Endometrium (tissue), 2 donors: Measurements from ENCODE around the gene RNF187.

ENCODE experiments used
- FAIRE-seq: peaks from 2 replicates; lab custom pipeline; 2012; peaks lifted over from hg19 to GRCh38; lab: Jason Lieb, UNC
- donor health status: control.
- donor health status: control.

The RNF187 gene

DNA sequence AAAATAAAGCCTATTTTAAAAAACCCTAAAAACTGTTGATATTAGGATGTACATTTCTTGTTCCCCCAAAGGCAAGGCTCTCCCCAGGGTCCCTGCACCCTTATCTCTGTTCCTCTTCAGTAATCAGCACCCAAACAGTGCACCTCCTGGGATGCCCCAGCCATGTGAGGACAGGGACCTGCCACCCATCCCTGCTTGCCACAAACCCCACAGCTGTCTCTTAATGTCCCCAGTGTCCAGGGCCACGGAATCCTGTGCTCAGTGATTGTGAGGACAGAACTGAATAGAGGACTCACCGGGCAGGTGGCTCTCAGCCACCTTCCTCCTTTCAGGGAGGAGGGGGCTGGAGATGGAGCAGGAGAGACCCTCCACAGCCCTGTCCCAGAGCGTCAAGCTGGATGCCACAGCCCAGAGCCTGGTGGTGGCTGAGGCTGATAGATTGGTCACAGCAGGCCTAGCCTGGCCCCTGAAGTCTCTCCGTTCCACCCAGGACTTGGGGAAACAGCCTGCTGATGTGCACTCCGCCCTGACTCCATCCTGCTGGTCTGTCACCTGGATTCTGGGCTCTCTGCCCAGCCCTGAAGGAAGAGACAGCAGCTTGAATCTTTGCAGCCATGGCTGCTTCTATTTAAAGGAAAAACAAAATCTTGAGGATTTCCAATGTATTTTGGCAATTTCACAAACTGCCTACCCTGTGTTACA lies 23.1 kb downstream of the RNF187 start:
- no peak for FAIRE-seq

DNA sequence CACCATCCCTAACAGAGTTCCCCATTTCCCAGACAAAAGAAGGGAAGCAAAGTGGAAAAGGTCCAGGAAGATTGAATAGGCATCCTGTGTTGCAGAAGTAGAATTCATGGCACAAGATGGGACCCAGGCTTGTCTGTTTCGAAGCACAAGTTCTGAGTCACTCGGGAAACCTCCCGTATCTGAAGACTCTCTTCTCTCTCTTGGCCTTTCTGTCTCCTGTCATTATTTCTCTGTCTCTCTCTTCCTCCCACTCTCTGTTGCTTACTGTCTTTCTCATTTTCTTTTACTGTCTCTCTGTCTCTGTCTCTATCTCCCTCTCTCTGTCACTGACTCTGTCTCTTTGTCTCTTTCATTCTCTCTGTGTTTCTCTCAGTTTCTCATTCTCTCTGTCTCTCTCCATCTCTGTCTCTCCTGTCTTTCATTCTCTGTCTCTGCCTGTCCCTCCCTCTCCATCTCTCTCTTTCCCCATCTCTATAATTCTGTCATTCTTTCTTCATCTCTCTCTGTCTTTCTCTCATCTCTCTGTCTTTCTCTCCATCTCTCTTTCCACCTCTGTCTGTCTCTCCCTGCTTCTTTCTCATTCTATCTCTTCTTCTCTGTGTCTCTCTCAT lies 23.7 kb downstream of the RNF187 start:
- FAIRE-seq: no peak

DNA sequence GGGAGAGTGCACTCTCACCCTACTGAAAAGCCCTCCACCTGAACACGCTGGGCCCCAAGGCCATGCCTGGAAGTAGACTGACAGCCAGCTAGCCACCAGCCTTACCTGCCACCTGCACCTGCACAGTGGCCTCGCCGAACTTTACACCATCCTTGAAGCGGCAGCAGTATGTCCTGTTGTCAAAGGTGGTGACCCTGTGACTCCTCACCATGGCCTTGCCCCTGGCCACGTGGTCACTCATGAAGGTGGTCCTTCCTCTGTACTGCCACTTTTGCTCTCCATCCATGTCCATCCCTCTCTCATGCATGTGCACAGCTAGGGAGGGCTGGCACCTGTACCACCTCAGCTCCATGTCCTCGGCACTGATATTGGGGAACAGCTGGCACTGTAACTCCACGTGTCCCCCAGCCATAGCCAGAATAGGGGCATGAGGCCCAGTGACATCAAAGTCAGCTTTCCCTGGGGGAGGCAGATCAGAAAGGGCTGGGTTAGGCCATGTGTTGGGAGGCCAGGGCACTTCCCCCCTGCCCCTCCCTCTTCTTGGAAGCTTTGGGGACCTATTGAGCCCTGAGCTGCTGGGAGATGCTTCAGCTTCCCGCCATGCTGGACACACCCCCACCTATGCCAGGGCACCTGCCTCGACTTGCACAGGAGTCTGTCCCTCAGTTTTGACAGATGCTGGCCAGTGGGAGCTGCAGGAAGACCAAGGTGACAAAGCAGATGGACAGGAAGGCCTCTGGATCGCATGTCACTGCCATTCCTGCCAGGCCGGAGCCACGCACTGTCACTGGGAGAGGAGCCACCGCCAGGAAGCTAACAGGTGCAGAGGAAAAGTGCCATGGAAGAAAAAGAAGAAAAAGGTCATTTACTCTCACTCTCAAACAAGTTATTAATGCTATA lies 24.6 kb downstream of the RNF187 start:
- FAIRE-seq: no peak

DNA sequence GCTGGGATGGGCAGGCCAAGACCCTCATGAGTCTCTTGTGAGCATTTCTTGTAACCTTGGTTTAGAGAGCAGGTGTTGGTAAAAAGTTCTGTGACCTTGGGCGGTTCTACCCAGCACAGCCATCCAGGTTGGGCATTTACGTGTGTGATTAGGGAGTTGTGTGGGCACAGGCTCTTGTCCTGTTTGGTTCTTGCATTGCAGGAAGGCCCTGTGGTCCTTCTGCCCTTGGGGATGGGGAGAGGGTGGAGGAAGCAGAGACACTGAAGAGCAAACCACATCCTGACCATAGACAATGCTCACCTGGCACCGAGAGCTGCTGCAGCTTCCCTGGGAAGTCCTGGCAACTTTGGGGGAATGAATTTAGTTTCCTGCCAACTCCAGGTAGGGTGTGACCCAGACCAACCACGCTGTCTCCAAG lies 25.6 kb downstream of the RNF187 start:
- no peak for FAIRE-seq

DNA sequence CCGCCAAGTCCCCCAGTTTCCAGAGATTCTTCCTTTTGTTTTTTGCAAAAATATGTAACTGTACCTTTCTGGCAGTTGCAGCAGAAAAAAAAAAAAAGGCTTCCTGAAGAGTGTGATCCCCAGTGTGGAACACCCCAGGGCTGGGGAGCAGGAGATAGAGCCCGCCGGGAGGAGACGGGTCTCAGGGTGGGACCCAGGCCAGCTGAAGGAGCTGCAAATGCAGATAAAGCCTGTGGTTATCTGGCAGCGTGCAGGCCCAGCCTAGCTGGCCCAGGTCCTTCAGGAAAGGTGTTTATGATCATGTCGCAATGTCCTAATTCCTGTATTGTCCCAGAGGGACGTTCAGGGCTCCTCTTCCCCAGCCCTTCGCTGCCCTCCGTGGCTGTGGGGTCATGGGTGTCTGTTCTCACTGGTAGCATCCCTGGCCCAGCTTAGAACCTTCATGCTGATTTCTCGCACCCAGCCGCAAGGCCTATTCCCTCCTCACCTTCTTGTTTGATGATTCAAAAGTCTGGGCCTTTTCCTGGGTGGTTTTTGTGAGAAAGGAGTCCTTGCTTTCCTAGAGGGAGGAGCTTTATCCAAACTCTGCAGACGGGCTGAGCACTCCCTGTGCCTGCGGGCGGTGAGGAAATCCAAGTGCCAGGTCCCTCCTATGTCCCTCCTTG lies 26.2 kb downstream of the RNF187 start:
- FAIRE-seq: no peak

DNA sequence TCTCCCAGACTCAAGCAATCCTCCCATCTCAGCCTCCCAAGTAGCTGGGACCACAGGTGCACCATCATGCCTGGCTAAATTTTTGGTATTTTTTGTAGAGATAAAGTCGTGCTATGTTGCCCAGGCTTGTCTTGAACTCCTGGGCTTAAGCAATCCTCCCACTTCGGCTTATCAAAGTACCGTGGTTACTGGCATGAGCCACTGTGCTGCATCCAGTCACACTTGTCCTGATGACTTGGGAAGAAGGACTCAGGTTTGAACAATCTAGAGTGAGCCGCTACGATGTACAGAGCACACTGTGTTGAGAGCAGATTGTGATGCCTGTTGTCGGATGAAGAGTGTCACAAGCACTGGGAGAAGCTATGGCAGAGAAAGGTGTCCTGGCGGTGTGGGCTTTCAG lies 27.2 kb downstream of the RNF187 start:
- no peak for FAIRE-seq

DNA sequence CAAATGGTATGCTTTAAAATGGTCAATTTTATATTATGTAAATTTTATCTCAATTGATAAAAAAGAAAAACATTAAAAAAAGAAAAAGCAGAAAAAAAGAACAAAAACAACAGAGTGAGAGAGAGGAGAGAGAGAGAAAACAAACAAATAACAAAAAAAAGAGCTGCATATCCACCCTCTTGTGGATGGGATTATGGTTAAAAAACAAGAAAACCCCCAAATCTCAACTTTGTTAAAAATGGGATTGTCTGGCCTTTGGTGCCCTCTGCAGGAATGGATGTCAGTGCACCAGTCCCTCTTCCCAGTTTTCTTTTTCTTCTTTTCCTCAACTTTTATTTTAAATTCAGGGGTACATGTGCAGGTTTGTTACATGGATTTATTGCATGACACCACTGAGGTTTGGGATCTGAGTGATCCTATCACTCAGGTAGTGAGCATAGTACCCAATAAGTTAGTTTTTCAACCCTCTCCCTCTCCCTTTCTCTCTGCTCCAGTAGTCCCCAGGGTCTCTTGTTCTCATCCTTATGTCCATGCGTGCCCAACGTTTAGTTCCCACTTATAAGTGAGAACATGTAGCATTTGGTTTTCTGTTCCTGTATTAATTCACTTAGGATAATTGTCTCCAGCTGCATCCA lies 28.1 kb downstream of the RNF187 start:
- FAIRE-seq: peak; percentile 50

DNA sequence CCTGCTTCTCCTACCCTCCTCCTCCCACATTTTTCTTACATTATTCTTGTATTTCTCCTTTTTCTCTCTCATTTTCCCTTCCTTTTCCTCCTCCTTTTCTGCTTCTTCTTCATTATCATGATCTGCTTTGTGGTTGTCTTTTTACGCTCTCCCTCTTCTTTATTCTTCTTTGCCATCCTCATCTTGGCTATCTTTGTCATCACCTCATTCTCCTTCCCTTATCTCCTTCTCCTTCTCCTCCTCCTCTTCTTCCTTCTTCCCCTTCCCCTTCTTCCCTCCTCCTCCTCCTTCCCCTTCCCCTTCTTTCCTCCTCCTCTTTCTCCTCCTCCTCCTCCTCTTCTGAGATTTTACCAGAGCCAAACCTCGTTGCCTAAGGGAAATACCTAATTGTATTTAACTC lies 30.5 kb downstream of the RNF187 start:
- no peak for FAIRE-seq

DNA sequence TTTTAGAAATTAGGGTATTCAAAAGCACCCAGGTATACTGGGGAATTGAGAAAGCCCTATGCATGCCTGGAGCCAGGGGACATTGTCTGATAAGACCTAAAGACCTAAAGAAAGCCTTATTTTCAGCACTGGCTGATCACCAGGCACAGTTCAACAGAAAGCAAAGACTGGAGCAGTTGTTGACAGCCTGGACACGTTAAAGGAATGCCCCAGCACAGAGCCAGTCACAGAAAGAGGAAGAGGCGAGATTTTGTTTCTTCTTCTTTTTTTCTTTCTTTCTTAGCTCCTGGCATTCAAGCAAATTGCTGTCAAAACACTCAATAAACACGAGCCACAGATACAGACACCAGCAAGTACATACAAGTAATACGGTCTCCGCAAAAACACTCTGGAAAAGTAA lies 40.4 kb downstream of the RNF187 start:
- no peak for FAIRE-seq

DNA sequence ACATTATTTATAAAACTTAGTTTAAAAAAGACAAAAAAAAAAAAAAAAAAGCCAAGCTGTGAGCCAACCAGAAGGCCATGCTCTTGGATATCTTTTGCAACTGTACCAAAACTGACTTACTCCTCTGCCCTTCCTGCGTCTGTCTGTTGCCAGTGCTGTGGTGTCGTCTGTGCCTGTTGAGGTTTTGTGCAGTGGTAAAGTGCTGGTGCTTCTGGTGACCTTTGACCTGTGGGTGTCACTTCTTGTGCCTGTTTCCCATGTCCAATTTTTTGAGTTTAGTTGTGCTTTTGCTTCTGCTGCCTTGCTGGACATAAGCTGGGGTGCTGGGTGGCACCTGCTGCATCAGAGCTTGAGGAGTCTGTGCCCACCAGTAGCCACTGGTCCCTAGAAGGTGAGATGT lies 41.4 kb downstream of the RNF187 start:
- no peak for FAIRE-seq

DNA sequence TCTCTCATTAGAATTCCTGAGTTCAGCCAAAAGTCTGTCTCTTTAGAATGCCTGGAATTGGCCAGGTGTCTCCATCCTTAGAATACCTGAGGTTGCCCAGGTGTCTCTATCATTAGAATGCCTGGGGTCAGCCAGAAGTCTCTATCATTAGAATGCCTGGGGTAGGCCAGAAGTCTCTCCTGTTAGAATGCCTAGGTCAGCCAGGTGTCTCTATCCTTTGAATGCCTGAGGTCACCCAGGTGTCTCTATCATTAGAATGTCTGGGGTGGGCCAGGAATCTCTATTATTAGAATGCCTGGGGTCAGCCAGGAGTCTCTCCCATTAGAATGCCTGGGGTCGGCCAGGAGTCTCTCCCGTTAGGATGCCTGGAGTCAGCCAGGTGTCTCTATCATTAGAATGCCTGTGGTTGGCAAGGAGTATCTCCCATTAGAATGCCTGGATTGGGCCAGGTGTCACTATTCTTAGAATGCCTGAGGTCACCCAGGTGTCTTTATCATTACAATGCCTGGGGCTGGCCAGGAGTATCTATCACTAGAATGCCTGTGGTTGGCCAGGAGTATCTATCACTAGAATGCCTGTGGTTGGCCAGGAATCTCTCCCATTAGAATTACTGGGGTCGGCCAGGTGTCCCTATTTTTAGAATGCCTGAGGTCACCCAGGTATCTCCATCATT lies 43.0 kb downstream of the RNF187 start:
- no peak for FAIRE-seq

DNA sequence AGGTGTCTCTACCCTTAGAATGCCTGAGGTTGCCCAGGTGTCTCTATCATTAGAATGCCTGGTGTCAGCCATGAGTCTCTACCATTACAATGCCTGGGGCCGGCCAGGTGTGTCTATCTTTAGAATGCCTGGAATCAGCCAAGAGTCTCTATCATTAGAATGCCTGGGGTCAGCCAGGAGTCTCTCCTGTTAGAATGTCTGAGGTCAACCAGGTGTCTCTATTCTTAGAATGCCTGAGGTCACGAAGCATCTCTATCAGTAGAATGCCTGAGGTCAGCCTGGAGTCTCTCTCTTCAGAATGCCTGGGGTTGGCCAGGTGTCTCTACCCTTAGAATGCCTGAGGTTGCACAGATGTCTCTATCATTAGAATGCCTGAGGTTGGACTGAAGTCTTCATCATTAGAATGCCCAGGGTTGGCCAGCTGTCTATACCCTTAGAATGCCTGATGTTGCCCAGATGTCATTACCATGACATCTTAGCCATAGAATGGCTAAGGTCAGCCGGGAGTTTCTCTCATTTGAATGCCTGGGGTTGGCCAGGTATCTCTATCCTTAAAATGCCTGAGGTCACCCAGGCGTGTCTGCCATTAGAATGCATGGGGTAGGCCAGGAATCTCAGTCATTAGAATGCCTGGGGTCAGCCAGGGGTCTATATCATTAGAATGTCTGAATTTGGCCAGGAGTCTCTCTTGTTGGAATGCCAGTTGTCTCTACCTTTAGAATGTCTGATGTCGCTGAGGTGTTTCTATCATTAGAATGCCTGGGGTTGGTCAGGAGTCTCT lies 44.0 kb downstream of the RNF187 start:
- no peak for FAIRE-seq

DNA sequence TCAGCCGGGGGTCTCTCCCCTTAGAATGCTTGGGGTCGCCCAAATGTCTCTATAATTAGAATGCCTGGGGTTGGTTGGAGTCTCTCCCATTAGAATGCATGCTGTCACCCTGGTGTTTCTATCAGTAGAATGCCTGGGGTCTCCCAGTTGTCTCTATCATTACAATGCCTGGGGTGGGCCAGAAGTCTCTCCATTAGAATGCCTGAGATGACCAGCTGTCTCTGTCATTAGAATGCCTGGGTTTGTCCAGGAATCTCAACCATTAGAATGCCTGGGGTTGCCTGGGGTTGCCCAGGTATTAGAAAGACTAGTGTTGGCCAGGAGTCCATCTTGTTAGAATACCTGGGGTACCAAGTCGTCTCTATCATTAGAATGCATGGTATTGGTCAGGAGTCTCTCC lies 51.6 kb downstream of the RNF187 start:
- no peak for FAIRE-seq

DNA sequence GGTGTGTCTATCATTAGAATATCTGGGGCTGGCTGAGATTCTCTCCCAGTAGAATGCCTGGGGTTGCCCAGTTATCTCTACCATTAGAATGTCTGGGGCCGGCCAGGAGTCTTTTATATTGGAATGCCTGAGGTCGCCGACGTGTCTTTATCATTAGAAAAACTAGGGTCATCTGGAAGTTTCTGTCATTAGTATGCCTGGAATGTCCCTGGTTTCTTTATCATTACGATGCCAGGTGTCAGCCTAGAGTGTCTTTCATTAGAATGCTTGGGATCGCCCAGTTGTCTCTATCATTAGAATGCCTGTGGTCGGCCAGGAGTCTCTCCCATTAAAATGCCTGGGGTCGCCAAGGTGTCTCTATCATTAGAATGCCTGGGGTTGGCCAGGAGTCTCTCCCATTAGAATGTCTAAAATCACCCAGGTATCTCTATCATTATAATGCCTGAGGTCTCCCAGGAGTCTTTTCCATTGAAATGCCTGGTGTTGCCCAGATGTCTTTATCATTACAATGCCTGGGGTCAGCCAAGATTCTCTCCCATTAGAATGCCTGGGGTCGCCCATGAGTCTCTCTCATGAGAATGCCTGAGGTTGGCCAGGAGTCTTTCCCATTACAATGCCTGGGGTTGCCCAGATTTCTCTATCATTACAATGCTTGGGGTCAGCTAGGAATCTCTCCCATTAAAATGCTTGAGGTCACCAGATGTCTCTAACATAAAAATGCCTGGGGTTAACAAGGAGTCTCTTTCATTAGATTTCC lies 53.2 kb downstream of the RNF187 start:
- FAIRE-seq: no peak

DNA sequence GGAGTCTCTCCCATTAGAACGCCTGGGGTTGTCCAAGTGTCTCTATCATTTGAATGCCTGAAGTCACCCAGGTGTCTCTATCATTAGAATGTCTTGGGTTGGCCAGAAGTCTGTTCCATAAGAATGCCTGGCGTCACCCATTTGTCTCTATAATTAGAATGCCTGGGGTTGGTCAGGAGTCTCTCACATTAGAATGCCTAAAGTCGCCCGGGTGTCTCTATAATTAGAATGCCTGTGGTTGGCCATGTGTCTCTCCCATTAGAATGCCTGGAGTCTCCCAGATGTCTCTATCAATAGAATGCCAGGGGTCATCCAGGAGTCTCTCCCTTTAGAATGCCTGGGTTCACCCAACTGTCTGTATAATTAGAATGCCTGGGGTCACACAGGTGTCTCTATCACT lies 54.5 kb downstream of the RNF187 start:
- FAIRE-seq: no peak

DNA sequence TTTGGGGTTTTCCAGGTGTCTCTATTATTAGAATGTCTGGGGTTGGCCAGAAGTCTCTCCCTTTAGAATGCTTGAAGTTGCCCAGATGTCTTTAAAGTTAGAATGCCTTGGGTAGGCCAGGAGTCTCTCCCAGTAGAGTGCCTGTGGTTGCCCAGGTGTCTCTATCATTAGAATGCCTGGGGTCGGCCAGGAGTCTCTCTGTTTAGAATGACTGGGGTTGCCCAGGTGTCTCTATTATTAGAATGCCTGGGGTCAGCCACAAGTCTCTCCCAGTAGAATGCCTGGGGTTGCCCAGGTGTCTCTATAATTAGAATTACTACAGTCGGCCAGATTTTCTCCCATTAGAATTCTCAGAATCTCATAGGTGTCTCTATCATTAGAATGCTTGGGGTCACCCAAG lies 55.2 kb downstream of the RNF187 start:
- FAIRE-seq: no peak

DNA sequence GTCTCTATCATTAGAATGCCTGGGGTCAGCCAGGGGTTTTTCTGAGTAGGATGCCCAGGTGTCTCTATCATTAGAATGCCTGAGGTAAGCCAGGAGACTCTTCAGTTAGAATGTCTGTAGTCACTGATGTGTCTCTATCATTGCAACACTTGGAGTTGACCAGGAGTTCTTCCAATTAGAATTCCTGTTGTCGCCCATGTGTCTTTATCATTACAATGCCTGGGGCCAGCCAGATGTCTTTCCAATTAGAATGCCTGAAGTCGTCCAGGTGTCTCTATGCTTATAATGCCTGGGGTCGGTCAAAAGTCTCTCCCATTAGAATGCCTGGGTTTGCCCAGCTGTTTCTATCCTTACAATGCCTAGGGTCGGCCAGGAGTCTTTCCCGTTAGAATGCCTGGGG lies 55.8 kb downstream of the RNF187 start:
- no peak for FAIRE-seq

DNA sequence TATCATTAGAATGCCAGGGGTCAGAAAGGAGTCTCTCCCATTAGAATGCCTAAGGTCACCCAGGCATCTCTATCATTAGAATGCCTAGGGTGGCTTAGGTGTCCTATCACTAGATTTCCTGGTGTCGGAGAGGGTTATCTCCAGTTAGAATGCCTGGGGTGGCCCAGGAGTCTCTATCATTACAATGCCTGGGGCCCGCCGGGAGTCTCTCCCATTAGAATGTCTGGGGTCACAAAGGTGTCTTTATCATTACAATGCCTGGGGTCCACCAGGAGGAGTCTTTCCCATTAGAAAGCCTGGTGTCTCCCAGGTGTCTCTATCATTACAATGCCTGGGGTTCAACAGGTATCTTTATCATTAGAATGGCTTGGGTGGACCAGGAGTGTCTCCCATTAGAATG lies 56.2 kb downstream of the RNF187 start:
- FAIRE-seq: no peak

DNA sequence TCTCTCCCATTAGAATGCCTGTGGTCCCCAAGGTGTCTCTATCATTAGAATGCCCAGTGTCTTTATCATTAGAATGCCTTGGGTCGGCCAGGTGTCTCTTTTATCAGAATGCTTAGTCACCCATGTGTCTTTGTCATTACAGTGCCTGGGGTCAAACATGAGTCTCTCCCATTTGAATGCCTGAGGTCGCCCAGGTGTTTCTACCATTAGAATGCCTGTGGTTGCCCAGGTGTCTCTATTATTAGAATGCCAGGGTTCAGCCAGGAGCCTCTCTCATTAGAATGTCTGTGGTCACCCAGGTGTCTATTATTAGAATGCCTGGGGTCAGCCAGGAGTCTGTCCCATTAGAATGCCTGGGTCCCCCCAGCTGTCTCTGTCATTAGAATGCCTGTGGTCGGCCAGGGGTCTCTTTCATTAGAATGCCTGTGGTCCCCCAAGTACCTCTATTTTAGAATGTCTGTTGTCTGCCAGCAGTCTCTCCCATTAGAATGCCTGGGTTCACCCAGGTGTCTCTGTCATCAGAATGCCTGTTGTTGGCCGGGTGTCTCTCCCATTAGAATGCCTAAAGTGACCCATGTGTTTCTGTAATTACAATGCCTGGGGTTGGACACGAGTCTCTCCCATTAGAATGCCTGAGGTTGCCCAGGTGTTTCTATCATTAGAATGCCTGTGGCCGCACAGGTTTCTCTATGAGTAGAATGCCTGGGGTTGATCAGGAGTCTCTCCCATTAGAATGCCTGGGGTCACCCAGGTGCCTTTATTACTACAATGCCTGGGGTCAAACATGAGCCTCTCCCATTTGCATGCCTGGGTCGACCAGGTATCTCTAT lies 57.1 kb downstream of the RNF187 start:
- FAIRE-seq: no peak
